Rectal smooth muscle tissue (tissue), 1 donor: ENCODE results near the gene MORC1.

ENCODE experiments used
- H3K27ac ChIP-seq: one replicate; pipeline ENCODE4 v1.7.0; 2013; ENCODE audit warnings: low read depth, low read length, inconsistent platforms
- H3K27me3 ChIP-seq: one replicate; pipeline ENCODE4 v1.7.0; 2013; ENCODE audit warnings: low read length; ENCODE audit not compliant: control insufficient read depth, insufficient read depth
- H3K36me3 ChIP-seq: one replicate; pipeline ENCODE4 v1.7.0; 2013; ENCODE audit warnings: low read length; ENCODE audit not compliant: control insufficient read depth, insufficient read depth
- H3K4me1 ChIP-seq: one replicate; pipeline ENCODE4 v1.7.0; 2013; ENCODE audit warnings: low read length; ENCODE audit not compliant: control insufficient read depth, insufficient read depth
- H3K4me3 ChIP-seq: one replicate; pipeline ENCODE4 v1.7.0; 2013; ENCODE audit warnings: low read length
- H3K9ac ChIP-seq: one replicate; pipeline ENCODE4 v1.7.0; 2013; ENCODE audit warnings: low read length

MORC1 gene

GRCh38 chr3:109005443-109005842 lies 112.5 kb downstream of the MORC1 start:
- Histone ChIP-seq H3K4me3 (no peak overlapping the region), H3K36me3 (no peaks in the 10 kb centered on the region), H3K27ac (no peak overlapping the region), H3K4me1 (no peaks in the 10 kb centered on the region), H3K27me3 (no peaks in the 10 kb centered on the region), H3K9ac (no peak overlapping the region)

- Histone ChIP-seq H3K27me3 (no peaks in the 10 kb centered on the region), H3K4me1 (no peaks in the 10 kb centered on the region), H3K9ac (no peak overlapping the region), H3K27ac (no peak overlapping the region), H3K36me3 (no peaks in the 10 kb centered on the region), H3K4me3 (no peak overlapping the region)
These were observed 119.5 kb downstream of the MORC1 start for GRCh38 chr3:108998436-108998835.

- H3K27ac ChIP-seq: no peak overlapping the region
- no peaks in the 10 kb centered on the region for H3K36me3 ChIP-seq
- H3K9ac ChIP-seq: no peak overlapping the region
- no peak overlapping the region for H3K4me3 ChIP-seq
- H3K27me3 ChIP-seq: no peaks in the 10 kb centered on the region
- no peaks in the 10 kb centered on the region for H3K4me1 ChIP-seq
These were observed 132.1 kb downstream of the MORC1 start for GRCh38 chr3:108985844-108986243.

- H3K27ac ChIP-seq: no peak overlapping the region
- no peak overlapping the region for H3K9ac ChIP-seq
- no peaks in the 10 kb centered on the region for H3K4me1 ChIP-seq
- no peaks in the 10 kb centered on the region for H3K36me3 ChIP-seq
- no peak overlapping the region for H3K4me3 ChIP-seq
- H3K27me3 ChIP-seq: no peaks in the 10 kb centered on the region
These were observed 134.9 kb downstream of the MORC1 start for GRCh38 chr3:108983051-108983450.

- Histone ChIP-seq H3K4me3 (no peak overlapping the region), H3K27ac (no peak overlapping the region), H3K9ac (no peak overlapping the region), H3K27me3 (no peaks in the 10 kb centered on the region), H3K4me1 (no peaks in the 10 kb centered on the region), H3K36me3 (no peaks in the 10 kb centered on the region)
These were observed 141.9 kb downstream of the MORC1 start for GRCh38 chr3:108976058-108976457.

GRCh38 chr3:108973019-108973418 lies 144.9 kb downstream of the MORC1 start:
- H3K4me3 ChIP-seq: no peak overlapping the region
- H3K27me3 ChIP-seq: no peaks in the 10 kb centered on the region
- no peak overlapping the region for H3K9ac ChIP-seq
- H3K4me1 ChIP-seq: no peaks in the 10 kb centered on the region
- no peak overlapping the region for H3K27ac ChIP-seq
- H3K36me3 ChIP-seq: no peaks in the 10 kb centered on the region

- Histone ChIP-seq H3K4me1 (no peaks in the 10 kb centered on the region), H3K36me3 (no peaks in the 10 kb centered on the region), H3K27me3 (no peaks in the 10 kb centered on the region), H3K9ac (no peak overlapping the region), H3K27ac (no peak overlapping the region), H3K4me3 (no peak overlapping the region)
These were observed 145.5 kb downstream of the MORC1 start for GRCh38 chr3:108972482-108972881.

- no peaks in the 10 kb centered on the region for H3K27me3 ChIP-seq
- no peak overlapping the region for H3K4me3 ChIP-seq
- no peak overlapping the region for H3K27ac ChIP-seq
- H3K4me1 ChIP-seq: no peaks in the 10 kb centered on the region
- no peak overlapping the region for H3K9ac ChIP-seq
- H3K36me3 ChIP-seq: no peaks in the 10 kb centered on the region
These were observed 147.4 kb downstream of the MORC1 start for GRCh38 chr3:108970561-108970960.

GRCh38 chr3:108966773-108967172 lies 151.2 kb downstream of the MORC1 start:
- Histone ChIP-seq H3K27ac (no peak overlapping the region), H3K27me3 (no peaks in the 10 kb centered on the region), H3K36me3 (no peaks in the 10 kb centered on the region), H3K4me1 (no peaks in the 10 kb centered on the region), H3K9ac (no peak overlapping the region), H3K4me3 (no peak overlapping the region)

- no peak overlapping the region for H3K9ac ChIP-seq
- no peak overlapping the region for H3K4me3 ChIP-seq
- no peaks in the 10 kb centered on the region for H3K4me1 ChIP-seq
- no peak overlapping the region for H3K27ac ChIP-seq
- no peaks in the 10 kb centered on the region for H3K36me3 ChIP-seq
- no peaks in the 10 kb centered on the region for H3K27me3 ChIP-seq
These were observed 158.9 kb downstream of the MORC1 start for GRCh38 chr3:108959017-108959416.

GRCh38 chr3:108953700-108954099 lies 164.2 kb downstream of the MORC1 start, which contains the start of gene GUCA1C:
Gene GUCA1C (minus strand): TSS chr3:108953879. CDS start chr3:108953762, 117 bp downstream.
- Histone ChIP-seq H3K27ac (no peak within 1 kb of the TSS), H3K4me3 (no peak within 1 kb of the TSS), H3K27me3 (no peaks in the 10 kb centered on the region), H3K9ac (no peak within 1 kb of the TSS), H3K36me3 (no peaks in the 10 kb centered on the region), H3K4me1 (no peaks in the 10 kb centered on the region)

- no peaks in the 10 kb centered on the region for H3K36me3 ChIP-seq
- H3K4me1 ChIP-seq: no peaks in the 10 kb centered on the region
- H3K27ac ChIP-seq: no peak overlapping the region
- H3K27me3 ChIP-seq: no peaks in the 10 kb centered on the region
- no peak overlapping the region for H3K9ac ChIP-seq
- no peak overlapping the region for H3K4me3 ChIP-seq
These were observed 164.7 kb downstream of the MORC1 start for GRCh38 chr3:108953210-108953609.

GRCh38 chr3:108951820-108952501 lies 166.0 kb downstream of the MORC1 start:
- no peaks in the 10 kb centered on the region for H3K4me1 ChIP-seq
- H3K4me3 ChIP-seq: no peak overlapping the region
- H3K27me3 ChIP-seq: no peaks in the 10 kb centered on the region
- no peak overlapping the region for H3K27ac ChIP-seq
- no peaks in the 10 kb centered on the region for H3K36me3 ChIP-seq
- H3K9ac ChIP-seq: no peak overlapping the region
